Common myeloid progenitor, CD34-positive (primary cell): ENCODE data around the gene RABGAP1.
A peak's percentile ranks its signal among the peaks of the same experiment; 100 is the strongest.

Experiments used
- CTCF ChIA-PET: fragments of 350-600 bp; sonication (Branson Sonifier 250); formaldehyde crosslinking; loops from one replicate; lab custom pipeline; 2021; ENCODE audit warnings: antibody characterized with exemption; lab: Charles Lee
- POLR2A ChIA-PET: fragments of 350-600 bp; sonication (Branson Sonifier 250); formaldehyde crosslinking; loops from one replicate; lab custom pipeline; 2021; ENCODE audit warnings: antibody characterized with exemption; lab: Charles Lee
- DNase-seq, 3 donors: peaks; one replicate each; pipeline versions ENCODE4 v3.0.0 to v3.0.0-alpha.2; 2013
- H3K27ac ChIP-seq, 2 experiments: 1 replicate in 1 of 2; 2 replicates in 1 of 2; pipeline ENCODE4 v1.7.0; 2013; ENCODE audit warnings: inconsistent platforms in 2 of 2, low read length in 2 of 2, mild to moderate bottlenecking in 2 of 2, low read depth in 1 of 2, moderate library complexity in 1 of 2; ENCODE audit not compliant: severe bottlenecking in 2 of 2, insufficient read depth in 1 of 2, poor library complexity in 1 of 2
- H3K27me3 ChIP-seq, 5 experiments: replicated peaks in 2 of 5; 1 replicate in 3 of 5; 2 replicates in 2 of 5; pipeline versions ENCODE4 v1.6.1 to v1.7.0; 2013; ENCODE audit warnings: low read length in 4 of 5, mild to moderate bottlenecking in 2 of 5, moderate library complexity in 2 of 5, inconsistent platforms in 1 of 5; ENCODE audit not compliant: insufficient read depth in 5 of 5, control insufficient read depth in 4 of 5
- H3K36me3 ChIP-seq, 4 experiments: 1 replicate in 2 of 4; 2 replicates in 2 of 4; pipeline versions ENCODE4 v1.6.1 to v1.7.0; 2013; ENCODE audit warnings: low read length in 3 of 4, control low read depth in 1 of 4, mild to moderate bottlenecking in 1 of 4; ENCODE audit not compliant: control insufficient read depth in 4 of 4, insufficient read depth in 4 of 4
- H3K4me1 ChIP-seq, 4 experiments: 1 replicate in 3 of 4; 2 replicates in 1 of 4; pipeline versions ENCODE4 v1.6.1 to v1.7.1; 2013; ENCODE audit warnings: low read length in 3 of 4, mild to moderate bottlenecking in 3 of 4, control low read depth in 1 of 4, inconsistent platforms in 1 of 4, moderate library complexity in 1 of 4; ENCODE audit not compliant: control insufficient read depth in 4 of 4, insufficient read depth in 4 of 4; ENCODE audit errors: control extremely low read depth in 1 of 4
- H3K4me3 ChIP-seq, 7 experiments: 1 replicate in 4 of 7; 2 replicates in 3 of 7; pipeline versions ENCODE4 v1.5.1 to v1.7.0; 2013; ENCODE audit warnings: mild to moderate bottlenecking in 7 of 7, low read length in 6 of 7, moderate library complexity in 6 of 7, inconsistent platforms in 2 of 7, low read depth in 2 of 7, control low read depth in 1 of 7; ENCODE audit not compliant: insufficient read depth in 4 of 7, control insufficient read depth in 1 of 7; ENCODE audit errors: extremely low read depth in 1 of 7
- H3K9me3 ChIP-seq, 5 experiments: 1 replicate in 4 of 5; 2 replicates in 1 of 5; pipeline versions ENCODE4 v1.6.1 to v1.7.1; 2013; ENCODE audit warnings: low read length in 4 of 5, mild to moderate bottlenecking in 2 of 5, inconsistent platforms in 1 of 5, low read depth in 1 of 5, moderate library complexity in 1 of 5; ENCODE audit not compliant: control insufficient read depth in 4 of 5, insufficient read depth in 2 of 5; ENCODE audit errors: control extremely low read depth in 1 of 5
- WGBS: methylation state at CpG from one replicate; pipeline ENCODE4 v1.1.5; 2013; ENCODE audit not compliant: insufficient coverage; 5-methylcytosine and 5-hydroxymethylcytosine counted together

RABGAP1 gene

GRCh38 chr9:123016631-123017030 lies 75.8 kb downstream of the RABGAP1 start:
- H3K36me3 ChIP-seq: peaks cover 3 to 53% (median 24%) of the 10 kb centered on the region in 4 experiments
- POLR2A ChIA-PET: no interaction called here
- peak in 2 of 3 donors; percentile 24 to 40 for DNase-seq
- peaks cover 0 to 4% (median 2%) of the 10 kb centered on the region in 5 experiments for H3K9me3 ChIP-seq
- H3K27ac ChIP-seq: no peak overlapping the region
- CTCF ChIA-PET: interaction anchor here (1.6 to 2.3 kb wide), 2 partner anchors 13 to 18 kb away, joined by 3 to 6 read pairs; no protein-coding TSS in a partner anchor
- H3K4me1 ChIP-seq: peaks cover 0 to 19% (median 5%) of the 10 kb centered on the region in 4 experiments
- H3K4me3 ChIP-seq: no peak overlapping the region
- no peaks in the 10 kb centered on the region for H3K27me3 ChIP-seq
- no CpG with 5 or more reads among the region's 1 CpG for WGBS

GRCh38 chr9:123020796-123021195 lies 80.0 kb downstream of the RABGAP1 start:
- H3K36me3 ChIP-seq: peaks cover 0 to 26% (median 9%) of the 10 kb centered on the region in 4 experiments
- no peaks in the 10 kb centered on the region for H3K27me3 ChIP-seq
- no peak for DNase-seq
- H3K27ac ChIP-seq: no peak overlapping the region
- CTCF ChIA-PET: interaction anchor here (0.7 to 1.1 kb wide), 2 partner anchors 13 to 26 kb away, joined by 3 read pairs; no protein-coding TSS in a partner anchor
- H3K4me3 ChIP-seq: peak overlapping the region in 1 of 7 experiments; percentile 38
- POLR2A ChIA-PET: no interaction called here
- H3K9me3 ChIP-seq: no peaks in the 10 kb centered on the region
- peaks cover 0 to 28% (median 5%) of the 10 kb centered on the region in 4 experiments for H3K4me1 ChIP-seq
- WGBS: no CpG with 5 or more reads among the region's 2 CpGs

- no peak for DNase-seq
- ChIA-PET POLR2A (no interaction called here), CTCF (interaction anchor here (1.1 to 1.8 kb wide), 5 partner anchors 8 to 37 kb away, joined by 3 to 7 read pairs (median 3); no protein-coding TSS in a partner anchor)
- Histone ChIP-seq H3K27ac (peak overlapping the region in 1 of 2 experiments; percentile 74), H3K9me3 (no peaks in the 10 kb centered on the region), H3K4me3 (peak overlapping the region in 1 of 7 experiments; percentile 16), H3K4me1 (peaks cover 9 to 66% (median 28%) of the 10 kb centered on the region in 4 experiments), H3K36me3 (peaks cover 0 to 6% (median 1%) of the 10 kb centered on the region in 4 experiments), H3K27me3 (no peaks in the 10 kb centered on the region)
- no CpG with 5 or more reads among the region's 1 CpG for WGBS
Measured at GRCh38 chr9:123026425-123026824, 85.6 kb downstream of the RABGAP1 start.

- Histone ChIP-seq H3K9me3 (no peaks in the 10 kb centered on the region), H3K4me3 (peak overlapping the region in 2 of 7 experiments; percentile 54 to 67), H3K27ac (peak overlapping the region; percentile 62 to 74), H3K4me1 (peaks cover 17 to 74% (median 35%) of the 10 kb centered on the region in 4 experiments), H3K36me3 (peaks cover 0 to 3% (median under 1%) of the 10 kb centered on the region in 4 experiments), H3K27me3 (no peaks in the 10 kb centered on the region)
- DNase-seq: peak in 2 of 3 donors; percentile 43 to 63
- CTCF ChIA-PET: interaction anchor here (1.1 to 1.3 kb wide), 3 partner anchors 18 to 38 kb away, joined by 3 to 4 read pairs (median 3); no protein-coding TSS in a partner anchor
- POLR2A ChIA-PET: no interaction called here
- WGBS: 43% methylated on average over 1 of the region's 3 CpGs
Measured at GRCh38 chr9:123027517-123027916, 86.7 kb downstream of the RABGAP1 start.

GRCh38 chr9:123028136-123028535 lies 87.3 kb downstream of the RABGAP1 start:
- Histone ChIP-seq H3K4me1 (peaks cover 21 to 80% (median 40%) of the 10 kb centered on the region in 4 experiments), H3K36me3 (peaks cover 0 to 3% (median 0%) of the 10 kb centered on the region in 4 experiments), H3K4me3 (peak overlapping the region in 2 of 7 experiments; percentile 58 to 67), H3K27ac (peak overlapping the region; percentile 62 to 74), H3K9me3 (no peaks in the 10 kb centered on the region), H3K27me3 (no peaks in the 10 kb centered on the region)
- ChIA-PET POLR2A (no interaction called here), CTCF (interaction anchor here (2.7 kb wide), 1 partner anchor 18 kb away, joined by 6 read pairs; no protein-coding TSS in a partner anchor)
- peak in 1 of 3 donors; percentile 57 for DNase-seq

- ChIA-PET POLR2A (no interaction called here), CTCF (interaction anchor here (0.8 to 2.7 kb wide), 8 partner anchors 10 to 53 kb away, joined by 3 to 6 read pairs (median 3); no protein-coding TSS in a partner anchor)
- no peak for DNase-seq
- Histone ChIP-seq H3K36me3 (peaks cover 0 to 3% (median 0%) of the 10 kb centered on the region in 4 experiments), H3K4me3 (peak overlapping the region in 1 of 7 experiments; percentile 34), H3K4me1 (peaks cover 23 to 84% (median 44%) of the 10 kb centered on the region in 4 experiments), H3K27me3 (no peaks in the 10 kb centered on the region), H3K9me3 (no peaks in the 10 kb centered on the region), H3K27ac (peak overlapping the region; percentile 22 to 62)
- 100% methylated on average over 2 of the region's 3 CpGs for WGBS
Measured at GRCh38 chr9:123028973-123029372, 88.2 kb downstream of the RABGAP1 start.

GRCh38 chr9:123031963-123032362 lies 91.1 kb downstream of the RABGAP1 start:
- H3K4me1 ChIP-seq: peaks cover 40 to 92% (median 59%) of the 10 kb centered on the region in 4 experiments
- H3K9me3 ChIP-seq: no peaks in the 10 kb centered on the region
- H3K27me3 ChIP-seq: no peaks in the 10 kb centered on the region
- POLR2A ChIA-PET: no interaction called here
- CTCF ChIA-PET: interaction anchor here (0.8 to 2.6 kb wide), 4 partner anchors 11 to 44 kb away, joined by 3 to 5 read pairs (median 3); no protein-coding TSS in a partner anchor
- no CpG with 5 or more reads among the region's 1 CpG for WGBS
- no peak for DNase-seq
- H3K27ac ChIP-seq: peak overlapping the region in 1 of 2 experiments; percentile 92
- H3K4me3 ChIP-seq: peak overlapping the region in 3 of 7 experiments; percentile 5 to 88 (median 85)
- H3K36me3 ChIP-seq: peaks cover 0 to 2% (median 0%) of the 10 kb centered on the region in 4 experiments
